ENCODE measurements around the gene TRIM29. TPM values are rescaled to one million over a fixed set of nuclear protein-coding genes. Genes with fewer than 3 reads are reported as not detected.

The TRIM29 gene
- total and polyA plus RNA-seq, 2 of the 4 experiments (the other 2 are of a cell fraction) = not detected

GRCh38 chr11:120088056-120088455 is 49.9 kb downstream of the TRIM29 start:
- no peaks in the 10 kb centered on the region for H3K4me1 ChIP-seq (ENCODE audit: control insufficient read depth, insufficient read depth, low read length)
- intact Hi-C loops (cut with micrococcal nuclease) = no loop called here
- no peak overlapping the region for H3K56ac ChIP-seq (ENCODE audit: extremely low read depth, insufficient read depth, low read length)
- no peak overlapping the region for H2BK15ac ChIP-seq (ENCODE audit: low read depth, low read length)
- H3K9me3 ChIP-seq (ENCODE audit: control insufficient read depth, insufficient read depth, low read length) = peaks cover 6% of the 10 kb centered on the region; the same call in 1 of the 2 replicates
- no peak overlapping the region for H3K23ac ChIP-seq (ENCODE audit: low read depth, low read length)
- TF ChIP-seq SMC3 (IDR thresholded peaks at IDR 0.05; ENCODE audit: low read depth, low read length) (no peak), POLR2A (IDR thresholded peaks at IDR 0.05; ENCODE audit: low read depth, low read length) (no peak), ELK1 (IDR thresholded peaks at IDR 0.05; ENCODE audit: borderline replicate concordance, low read depth, low read length) (no peak), FOS (IDR thresholded peaks at IDR 0.05; ENCODE audit: low read depth, low read length) (no peak)
- H4K5ac ChIP-seq (ENCODE audit: low read depth, low read length) = no peak overlapping the region
- no peaks in the 10 kb centered on the region for H3K9me1 ChIP-seq (ENCODE audit: insufficient read depth, low read length)
- DNase-seq = no peak
- H3K27ac ChIP-seq (ENCODE audit: insufficient read depth, low read length) = no peak overlapping the region
- no peaks in the 10 kb centered on the region for H3K79me1 ChIP-seq (ENCODE audit: low read depth in 1 of 2, low read length in 2 of 2)
- no peaks in the 10 kb centered on the region for H3K36me3 ChIP-seq (ENCODE audit: control insufficient read depth, insufficient read depth, low read length)
- no peak overlapping the region for H2AK5ac ChIP-seq (ENCODE audit: low read depth, low read length)
- H2BK20ac ChIP-seq (ENCODE audit: low read depth, low read length) = no peak overlapping the region
- H2AK9ac ChIP-seq (replicated peaks; ENCODE audit: low read depth, low read length, poor library complexity) = no peak overlapping the region
- ChIA-PET POLR2A (ENCODE audit: unreplicated experiment) (no interaction called here), CTCF (no interaction called here)
- H3K9ac ChIP-seq (ENCODE audit: low read depth, low read length) = no peak overlapping the region
- no peak overlapping the region for H2BK120ac ChIP-seq (ENCODE audit: low read depth, low read length)
- peaks cover 11% of the 10 kb centered on the region for H3K27me3 ChIP-seq (ENCODE audit: control insufficient read depth, insufficient read depth, low read length)
- no peak overlapping the region for H4K91ac ChIP-seq (ENCODE audit: insufficient read depth, low read depth, low read length)
- H3K18ac ChIP-seq (ENCODE audit: low read depth, low read length) = no peak overlapping the region
- H3K4ac ChIP-seq (ENCODE audit: low read depth, low read length) = no peak overlapping the region
- no peak overlapping the region for H3K4me3 ChIP-seq (ENCODE audit: insufficient read depth, low read depth, low read length)
- H3K14ac ChIP-seq (replicated peaks; ENCODE audit: low read depth, low read length) = no peak overlapping the region
- no TSS peak for BruUV-seq (replicated peaks)
- no CpG with 5 or more reads among the region's 2 CpGs for WGBS, 2 experiments (ENCODE audit: extremely low coverage in 2 of 2, insufficient read length in 1 of 2)
- H3K4me2 ChIP-seq (ENCODE audit: low read depth, low read length) = no peak overlapping the region
- H2BK5ac ChIP-seq (ENCODE audit: low read depth, low read length, poor library complexity, severe bottlenecking) = no peak overlapping the region
- in situ Hi-C loops (cut with MboI; ENCODE audit: low sequenced_read_pairs) = no loop called here
- dilution Hi-C loops (cut with HindIII; ENCODE audit: low sequenced_read_pairs, unreplicated experiment) = no loop called here
- no peak overlapping the region for H2AFZ ChIP-seq (replicated peaks; ENCODE audit: low read length, poor library complexity)
- H4K8ac ChIP-seq (ENCODE audit: low read depth in 2 of 2, low read length in 2 of 2) = no peak overlapping the region
- ATAC-seq (ENCODE audit: low read depth) = no peak
- no peaks in the 10 kb centered on the region for H4K20me1 ChIP-seq (ENCODE audit: insufficient read depth, low read length)

Data from IMR-90 (cell line).